Measurements from ENCODE around the gene ALDH1B1. TPM values are rescaled to one million over a fixed set of nuclear protein-coding genes. Genes with fewer than 3 reads are reported as not detected.

ALDH1B1 gene
- total and polyA plus RNA-seq, 10 of the 15 experiments (the other 5 are each of a cell fraction or from before 2014, with no cell fraction given): 8.6 to 38.5 (median 30.9) TPM

GRCh38 chr9:38343552-38343951, 49.0 kb upstream of the ALDH1B1 start:
- RAD21 ChIA-PET (ENCODE audit: unreplicated experiment): no interaction called here
- Histone ChIP-seq H3K9me3 (replicated peaks; ENCODE audit: control insufficient read depth, insufficient read depth, low read length) (no peaks in the 10 kb centered on the region; the same call in 2 of the 3 replicates), H3K79me2 (ENCODE audit: control insufficient read depth, insufficient read depth, low read length) (no peaks in the 10 kb centered on the region), H3K4me3 (no peak overlapping the region), H4K20me1 (ENCODE audit: control insufficient read depth, insufficient read depth) (no peaks in the 10 kb centered on the region), H3K4me1 (ENCODE audit: control insufficient read depth, insufficient read depth, low read length) (no peaks in the 10 kb centered on the region), H2AFZ (ENCODE audit: control insufficient read depth, low read depth, low read length) (no peak overlapping the region), H3K9ac (ENCODE audit: control insufficient read depth, insufficient read depth, low read length) (no peak overlapping the region), H3K4me2 (ENCODE audit: control insufficient read depth, insufficient read depth) (no peak overlapping the region), H3K27ac (ENCODE audit: control insufficient read depth, insufficient read depth) (no peak overlapping the region), H3K36me3 (ENCODE audit: control insufficient read depth in 2 of 2, insufficient read depth in 2 of 2, low read length in 1 of 2) (no peaks in the 10 kb centered on the region), H3K27me3 (replicated peaks in 1 of 2; ENCODE audit: control insufficient read depth in 2 of 2, insufficient read depth in 2 of 2, low read length in 1 of 2) (no peaks in the 10 kb centered on the region; a peak in 1 of 4 replicates)
- DNase-seq (ENCODE audit: low read depth, low spot score) (no peak), ATAC-seq (no peak), FAIRE-seq (no peak)
- CTCF ChIA-PET: interaction anchor here (1.1 kb wide), 2 partner anchors 10 to 430 kb away, joined by 4 read pairs; no protein-coding TSS in a partner anchor
- SMC1A ChIA-PET (ENCODE audit: uncharacterized antibody, unreplicated experiment): no interaction called here
- in situ Hi-C loops (cut with MboI) (no loop called here), intact Hi-C loops (cut with micrococcal nuclease; ENCODE audit: unreplicated experiment) (no loop called here)
- POLR2A ChIA-PET: interaction anchor here (1.3 kb wide), 1 partner anchor 10 kb away, joined by 3 read pairs; no protein-coding TSS in a partner anchor
- WGBS (ENCODE audit: insufficient coverage, insufficient replicate concordance, low lambda C conversion rate, missing lambda C conversion rate): 7% methylated on average over 6 of the region's 6 CpGs
- BruUV-seq (replicated peaks): no TSS peak
- TF ChIP-seq, protein P1, sequence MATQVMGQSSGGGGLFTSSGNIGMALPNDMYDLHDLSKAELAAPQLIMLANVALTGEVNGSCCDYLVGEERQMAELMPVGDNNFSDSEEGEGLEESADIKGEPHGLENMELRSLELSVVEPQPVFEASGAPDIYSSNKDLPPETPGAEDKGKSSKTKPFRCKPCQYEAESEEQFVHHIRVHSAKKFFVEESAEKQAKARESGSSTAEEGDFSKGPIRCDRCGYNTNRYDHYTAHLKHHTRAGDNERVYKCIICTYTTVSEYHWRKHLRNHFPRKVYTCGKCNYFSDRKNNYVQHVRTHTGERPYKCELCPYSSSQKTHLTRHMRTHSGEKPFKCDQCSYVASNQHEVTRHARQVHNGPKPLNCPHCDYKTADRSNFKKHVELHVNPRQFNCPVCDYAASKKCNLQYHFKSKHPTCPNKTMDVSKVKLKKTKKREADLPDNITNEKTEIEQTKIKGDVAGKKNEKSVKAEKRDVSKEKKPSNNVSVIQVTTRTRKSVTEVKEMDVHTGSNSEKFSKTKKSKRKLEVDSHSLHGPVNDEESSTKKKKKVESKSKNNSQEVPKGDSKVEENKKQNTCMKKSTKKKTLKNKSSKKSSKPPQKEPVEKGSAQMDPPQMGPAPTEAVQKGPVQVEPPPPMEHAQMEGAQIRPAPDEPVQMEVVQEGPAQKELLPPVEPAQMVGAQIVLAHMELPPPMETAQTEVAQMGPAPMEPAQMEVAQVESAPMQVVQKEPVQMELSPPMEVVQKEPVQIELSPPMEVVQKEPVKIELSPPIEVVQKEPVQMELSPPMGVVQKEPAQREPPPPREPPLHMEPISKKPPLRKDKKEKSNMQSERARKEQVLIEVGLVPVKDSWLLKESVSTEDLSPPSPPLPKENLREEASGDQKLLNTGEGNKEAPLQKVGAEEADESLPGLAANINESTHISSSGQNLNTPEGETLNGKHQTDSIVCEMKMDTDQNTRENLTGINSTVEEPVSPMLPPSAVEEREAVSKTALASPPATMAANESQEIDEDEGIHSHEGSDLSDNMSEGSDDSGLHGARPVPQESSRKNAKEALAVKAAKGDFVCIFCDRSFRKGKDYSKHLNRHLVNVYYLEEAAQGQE (IDR thresholded peaks at IDR 0.05; ENCODE audit: low read depth, low read length): no peak
- TF ChIP-seq TBL1XR1 (IDR thresholded peaks at IDR 0.05; ENCODE audit: low read depth, low read length): no peak
- no peak for TF ChIP-seq CBX5 (IDR thresholded peaks at IDR 0.05; ENCODE audit: low read depth)
- no peak for TF ChIP-seq ZBTB33 (IDR thresholded peaks at IDR 0.05)
- TF ChIP-seq, protein P2, sequence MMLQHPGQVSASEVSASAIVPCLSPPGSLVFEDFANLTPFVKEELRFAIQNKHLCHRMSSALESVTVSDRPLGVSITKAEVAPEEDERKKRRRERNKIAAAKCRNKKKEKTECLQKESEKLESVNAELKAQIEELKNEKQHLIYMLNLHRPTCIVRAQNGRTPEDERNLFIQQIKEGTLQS (IDR thresholded peaks at IDR 0.05; ENCODE audit: borderline replicate concordance, extremely low read depth, low read depth, low read length): no peak
- TF ChIP-seq RELB (IDR thresholded peaks at IDR 0.05; ENCODE audit: low read depth): no peak
- TF ChIP-seq BCLAF1 (IDR thresholded peaks at IDR 0.05): no peak
- TF ChIP-seq, protein P3, sequence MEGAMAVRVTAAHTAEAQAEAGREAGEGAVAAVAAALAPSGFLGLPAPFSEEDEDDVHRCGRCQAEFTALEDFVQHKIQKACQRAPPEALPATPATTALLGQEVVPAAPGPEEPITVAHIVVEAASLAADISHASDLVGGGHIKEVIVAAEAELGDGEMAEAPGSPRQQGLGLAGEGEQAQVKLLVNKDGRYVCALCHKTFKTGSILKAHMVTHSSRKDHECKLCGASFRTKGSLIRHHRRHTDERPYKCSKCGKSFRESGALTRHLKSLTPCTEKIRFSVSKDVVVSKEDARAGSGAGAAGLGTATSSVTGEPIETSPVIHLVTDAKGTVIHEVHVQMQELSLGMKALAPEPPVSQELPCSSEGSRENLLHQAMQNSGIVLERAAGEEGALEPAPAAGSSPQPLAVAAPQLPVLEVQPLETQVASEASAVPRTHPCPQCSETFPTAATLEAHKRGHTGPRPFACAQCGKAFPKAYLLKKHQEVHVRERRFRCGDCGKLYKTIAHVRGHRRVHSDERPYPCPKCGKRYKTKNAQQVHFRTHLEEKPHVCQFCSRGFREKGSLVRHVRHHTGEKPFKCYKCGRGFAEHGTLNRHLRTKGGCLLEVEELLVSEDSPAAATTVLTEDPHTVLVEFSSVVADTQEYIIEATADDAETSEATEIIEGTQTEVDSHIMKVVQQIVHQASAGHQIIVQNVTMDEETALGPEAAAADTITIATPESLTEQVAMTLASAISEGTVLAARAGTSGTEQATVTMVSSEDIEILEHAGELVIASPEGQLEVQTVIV (IDR thresholded peaks at IDR 0.05; ENCODE audit: borderline replicate concordance, partially characterized antibody): no peak
- TF ChIP-seq CHD2 (IDR thresholded peaks at IDR 0.05; ENCODE audit: borderline replicate concordance, low read depth, low read length): no peak
- no peak for TF ChIP-seq CHD4 (IDR thresholded peaks at IDR 0.05)
